Cardiac fibroblast (primary cell): ENCODE data around the gene FAM78A.
"Not testable (repeated sequence)": the region's sequence is repeated elsewhere in the genome, so short reads cannot be mapped to it uniquely, and the experiment has no call there.

Source experiments
- DNase-seq, 2 donors: peaks; one replicate each; pipeline versions ENCODE4 v3.0.0 to v3.0.0-alpha.2; 2010; ENCODE audit warnings: low read depth in 2 of 2
- H3K4me3 ChIP-seq, 2 donors: replicated peaks in 1 of 2; 1 replicate in 1 of 2; 2 replicates in 1 of 2; pipeline ENCODE4 v1.5.1; 2011; ENCODE audit warnings: low read depth in 2 of 2, low read length in 2 of 2, mild to moderate bottlenecking in 2 of 2, moderate library complexity in 1 of 2
- CTCF ChIP-seq: IDR thresholded peaks from one replicate; pipeline ENCODE4 v1.5.1; 2011; ENCODE audit warnings: low read depth, mild to moderate bottlenecking, low read length, inconsistent platforms

The FAM78A gene

GRCh38 chr9:131275332-131276093 is 797 bp downstream of the FAM78A start:
- no peak for DNase-seq
- peak; percentile 4 for TF ChIP-seq CTCF
- peak overlapping the region; percentile 14 to 15 for H3K4me3 ChIP-seq

GRCh38 chr9:131274674-131275331 is 1.5 kb downstream of the FAM78A start:
- peak overlapping the region in 1 of 2 donors; percentile 19 for H3K4me3 ChIP-seq
- no peak for TF ChIP-seq CTCF
- DNase-seq, result peak in 1 of 2 donors; percentile 23

GRCh38 chr9:131273856-131274673 is 2.2 kb downstream of the FAM78A start:
- TF ChIP-seq CTCF, result no peak
- no peak overlapping the region for H3K4me3 ChIP-seq
- no peak for DNase-seq

GRCh38 chr9:131273146-131273855 is 3.0 kb downstream of the FAM78A start:
- H3K4me3 ChIP-seq, result no peak overlapping the region
- TF ChIP-seq CTCF, result no peak
- no peak for DNase-seq

- no peak for TF ChIP-seq CTCF
- no peak for DNase-seq
- H3K4me3 ChIP-seq, result no peak overlapping the region
Measured at GRCh38 chr9:131272212-131272611, 4.1 kb downstream of the FAM78A start.

GRCh38 chr9:131271506-131271931 is 4.8 kb downstream of the FAM78A start:
- DNase-seq, result no peak
- TF ChIP-seq CTCF, result no peak
- no peak overlapping the region for H3K4me3 ChIP-seq

- not testable (repeated sequence) for DNase-seq, H3K4me3 ChIP-seq
Measured at GRCh38 chr9:131271016-131271273, 5.4 kb downstream of the FAM78A start.
